Natural killer cell treated with Interleukin-12 subunit alpha and Interleukin-12 subunit beta and Interleukin-15 and Interleukin-18, amount 100 ng/mL, for 72 hours (primary cell): ENCODE measurements around the gene SLC4A9. TPM values are rescaled to one million over a fixed set of nuclear protein-coding genes. Genes with fewer than 3 reads are reported as not detected.

ENCODE experiments used
- ATAC-seq, 2 donors: fragments of 150-1000 bp; cut with Tn5 transposase in 1 of 2; sonication (Bioruptor Pico), chemical (Tn5 transposase) in 1 of 2; 2 replicates each; pipeline ENCODE4 v1.10.0; 2021
- DNase-seq: peaks from one replicate; pipeline ENCODE4 v3.0.0; 2022; ENCODE audit warnings: low spot score
- H3K27ac Mint-ChIP-seq, 2 donors: 1 replicate in 1 of 2; 2 replicates in 1 of 2; pipeline ENCODE4 v1.8.0; 2022; ENCODE audit warnings: mixed read lengths in 2 of 2, mild to moderate bottlenecking in 1 of 2, moderate library complexity in 1 of 2
- H3K27me3 Mint-ChIP-seq, 2 donors: 1 replicate in 1 of 2; 2 replicates in 1 of 2; pipeline ENCODE4 v1.8.0; 2022; ENCODE audit warnings: mixed read lengths in 2 of 2
- H3K36me3 Mint-ChIP-seq: one replicate; pipeline ENCODE4 v1.8.0; 2022; ENCODE audit warnings: mixed read lengths
- H3K4me1 Mint-ChIP-seq, 2 donors: 1 replicate in 1 of 2; 2 replicates in 1 of 2; pipeline ENCODE4 v1.8.0; 2022; ENCODE audit warnings: low read depth in 2 of 2, mixed read lengths in 2 of 2, mild to moderate bottlenecking in 1 of 2
- H3K4me3 Mint-ChIP-seq: one replicate; pipeline ENCODE4 v1.8.0; 2022; ENCODE audit warnings: mixed read lengths
- H3K9me3 Mint-ChIP-seq: 2 replicates; pipeline ENCODE4 v1.8.0; 2022; ENCODE audit warnings: mixed read lengths
- total RNA-seq, 2 donors: library from RNA; stranded (reverse); gene quantifications; one replicate each; pipeline ENCODE4 v1.2.3, GENCODE V29; 2022

SLC4A9 gene
- total RNA-seq, 2 donors from 2014 or later: not detected

GRCh38 chr5:140344683-140345423, 15.1 kb upstream of the SLC4A9 start:
- Mint-ChIP-seq H3K36me3 (peaks cover 15% of the 10 kb centered on the region), H3K9me3 (no peaks in the 10 kb centered on the region), H3K4me3 (peak overlapping the region; percentile 95), H3K4me1 (peaks cover 41 to 42% of the 10 kb centered on the region in 2 donors), H3K27ac (peak overlapping the region; percentile 96 to 99), H3K27me3 (peaks cover 0 to 8% of the 10 kb centered on the region in 2 donors)
- no peak for DNase-seq
- no peak for ATAC-seq

- Mint-ChIP-seq H3K27ac (peak overlapping the region in 1 of 2 donors; percentile 96), H3K27me3 (peaks cover 0 to 8% of the 10 kb centered on the region in 2 donors), H3K9me3 (no peaks in the 10 kb centered on the region), H3K4me3 (peak overlapping the region; percentile 95), H3K4me1 (peaks cover 35 to 36% of the 10 kb centered on the region in 2 donors), H3K36me3 (peaks cover 15% of the 10 kb centered on the region)
- DNase-seq: no peak
- ATAC-seq: peak; percentile 41 to 46
These were observed 14.1 kb upstream of the SLC4A9 start for GRCh38 chr5:140345919-140346347.

- ATAC-seq: peak; percentile 63 to 87
- peaks cover 33 to 37% of the 10 kb centered on the region in 2 donors for H3K4me1 Mint-ChIP-seq
- peak; percentile 73 for DNase-seq
- H3K4me3 Mint-ChIP-seq: peak within 1 kb of the TSS; percentile 95
- H3K36me3 Mint-ChIP-seq: peaks cover 15% of the 10 kb centered on the region
- peak within 1 kb of the TSS in 1 of 2 donors; percentile 96 for H3K27ac Mint-ChIP-seq
- peaks cover 3 to 10% of the 10 kb centered on the region in 2 donors for H3K27me3 Mint-ChIP-seq
- no peaks in the 10 kb centered on the region for H3K9me3 Mint-ChIP-seq
These were observed 13.4 kb upstream of the SLC4A9 start, which contains the start of gene HBEGF for GRCh38 chr5:140346348-140347221. Gene HBEGF, minus strand, starts transcription at chr5:140346603. Its CDS starts 275 bp downstream, at chr5:140346328.

GRCh38 chr5:140347360-140347759, 12.6 kb upstream of the SLC4A9 start:
- Mint-ChIP-seq H3K4me1 (peaks cover 29 to 33% of the 10 kb centered on the region in 2 donors), H3K27ac (peak overlapping the region in 1 of 2 donors; percentile 23)

GRCh38 chr5:140348104-140348503, 11.9 kb upstream of the SLC4A9 start:
- H3K36me3 Mint-ChIP-seq: peaks cover 4% of the 10 kb centered on the region
- peaks cover 21 to 25% of the 10 kb centered on the region in 2 donors for H3K4me1 Mint-ChIP-seq
- H3K27ac Mint-ChIP-seq: no peak overlapping the region
- no peak for ATAC-seq
- peaks cover 6 to 13% of the 10 kb centered on the region in 2 donors for H3K27me3 Mint-ChIP-seq
- H3K4me3 Mint-ChIP-seq: peak overlapping the region; percentile 95
- DNase-seq: no peak
- no peaks in the 10 kb centered on the region for H3K9me3 Mint-ChIP-seq

More at GRCh38 chr5:140347360-140347759, 12.6 kb upstream of the SLC4A9 start:
- ATAC-seq (no peak), DNase-seq (no peak)
- H3K36me3 Mint-ChIP-seq: peaks cover 10% of the 10 kb centered on the region
- no peaks in the 10 kb centered on the region for H3K9me3 Mint-ChIP-seq
- peaks cover 6 to 13% of the 10 kb centered on the region in 2 donors for H3K27me3 Mint-ChIP-seq
- H3K4me3 Mint-ChIP-seq: peak overlapping the region; percentile 95

- H3K27ac Mint-ChIP-seq: no peak overlapping the region
- peaks cover 17% of the 10 kb centered on the region in 2 donors for H3K4me1 Mint-ChIP-seq
- peaks cover 6 to 13% of the 10 kb centered on the region in 2 donors for H3K27me3 Mint-ChIP-seq
- H3K9me3 Mint-ChIP-seq: no peaks in the 10 kb centered on the region
- peaks cover 2% of the 10 kb centered on the region for H3K36me3 Mint-ChIP-seq
- ATAC-seq: no peak
- no peak overlapping the region for H3K4me3 Mint-ChIP-seq
- DNase-seq: no peak
These were observed 10.8 kb upstream of the SLC4A9 start for GRCh38 chr5:140349244-140349643.

- peak; percentile 72 for DNase-seq
- no peaks in the 10 kb centered on the region for H3K9me3 Mint-ChIP-seq
- no peak overlapping the region for H3K4me3 Mint-ChIP-seq
- peaks cover 4 to 7% of the 10 kb centered on the region in 2 donors for H3K4me1 Mint-ChIP-seq
- no peaks in the 10 kb centered on the region for H3K36me3 Mint-ChIP-seq
- peaks cover 6 to 16% of the 10 kb centered on the region in 2 donors for H3K27me3 Mint-ChIP-seq
- ATAC-seq: peak; percentile 77 to 78
- no peak overlapping the region for H3K27ac Mint-ChIP-seq
These were observed 8.2 kb upstream of the SLC4A9 start for GRCh38 chr5:140351609-140352334.

- Mint-ChIP-seq H3K27ac (no peak overlapping the region), H3K9me3 (no peaks in the 10 kb centered on the region), H3K27me3 (peaks cover 12 to 16% of the 10 kb centered on the region in 2 donors), H3K36me3 (no peaks in the 10 kb centered on the region), H3K4me3 (no peak overlapping the region), H3K4me1 (peaks cover 11 to 14% of the 10 kb centered on the region in 2 donors)
- ATAC-seq (no peak), DNase-seq (no peak)
These were observed 4.4 kb upstream of the SLC4A9 start for GRCh38 chr5:140355546-140355945.

- Mint-ChIP-seq H3K4me3 (peak overlapping the region; percentile 63), H3K27me3 (peaks cover 7 to 11% of the 10 kb centered on the region in 2 donors), H3K4me1 (peaks cover 10% of the 10 kb centered on the region in 2 donors), H3K36me3 (no peaks in the 10 kb centered on the region), H3K9me3 (no peaks in the 10 kb centered on the region), H3K27ac (peak overlapping the region; percentile 3 to 59)
- ATAC-seq (peak; percentile 47 to 52), DNase-seq (no peak)
These were observed 2.9 kb upstream of the SLC4A9 start for GRCh38 chr5:140356853-140357725.

GRCh38 chr5:140357726-140358093, 2.3 kb upstream of the SLC4A9 start:
- peak overlapping the region; percentile 3 to 59 for H3K27ac Mint-ChIP-seq

GRCh38 chr5:140358738-140359310, 1.2 kb upstream of the SLC4A9 start:
- DNase-seq (peak; percentile 49), ATAC-seq (no peak)
- peaks cover 14 to 15% of the 10 kb centered on the region in 2 donors for H3K4me1 Mint-ChIP-seq
- peaks cover 7 to 11% of the 10 kb centered on the region in 2 donors for H3K27me3 Mint-ChIP-seq
- H3K4me3 Mint-ChIP-seq: no peak overlapping the region
- no peaks in the 10 kb centered on the region for H3K36me3 Mint-ChIP-seq
- no peaks in the 10 kb centered on the region for H3K9me3 Mint-ChIP-seq
- H3K27ac Mint-ChIP-seq: no peak overlapping the region

More at GRCh38 chr5:140357726-140358093, 2.3 kb upstream of the SLC4A9 start:
- peak; percentile 91 to 93 for ATAC-seq
- Mint-ChIP-seq H3K4me3 (peak overlapping the region; percentile 63), H3K4me1 (peaks cover 10% of the 10 kb centered on the region in 2 donors), H3K36me3 (no peaks in the 10 kb centered on the region), H3K9me3 (no peaks in the 10 kb centered on the region), H3K27me3 (peaks cover 7 to 11% of the 10 kb centered on the region in 2 donors)
- DNase-seq: peak; percentile 80
